H9 (cell line): Measurements from ENCODE around the gene MYB. TPM values are rescaled to one million over a fixed set of nuclear protein-coding genes. Genes with fewer than 3 reads are reported as not detected.

Source experiments
- DNase-seq: peaks from one replicate; pipeline ENCODE4 v3.0.0-alpha.2; 2017
- H2AFZ ChIP-seq: one replicate; pipeline ENCODE4 v1.6.1; 2013; ENCODE audit warnings: mild to moderate bottlenecking, low read length, control low read depth, moderate library complexity
- H2AK5ac ChIP-seq: 2 replicates; pipeline ENCODE4 v1.6.1; 2013; ENCODE audit warnings: low read length, control low read depth, mixed read lengths; ENCODE audit not compliant: insufficient read length
- H2BK120ac ChIP-seq: one replicate; pipeline ENCODE4 v1.6.1; 2013; ENCODE audit warnings: low read depth, mild to moderate bottlenecking, low read length, control low read depth, inconsistent platforms; ENCODE audit not compliant: poor library complexity, severe bottlenecking
- H2BK12ac ChIP-seq: 2 replicates; pipeline ENCODE4 v1.6.1; 2013; ENCODE audit warnings: low read length, control low read depth, mixed read lengths, low read depth; ENCODE audit not compliant: insufficient read length
- H2BK15ac ChIP-seq: 2 replicates; pipeline ENCODE4 v1.6.1; 2013; ENCODE audit warnings: low read depth, low read length, control low read depth
- H2BK20ac ChIP-seq: one replicate; pipeline ENCODE4 v1.6.1; 2013; ENCODE audit warnings: low read depth, mild to moderate bottlenecking, low read length, control low read depth, inconsistent platforms; ENCODE audit not compliant: poor library complexity, severe bottlenecking
- H2BK5ac ChIP-seq: 2 replicates; pipeline ENCODE4 v1.6.1; 2013; ENCODE audit warnings: low read length, control low read depth, mixed read lengths; ENCODE audit not compliant: insufficient read length
- H3K14ac ChIP-seq: 2 replicates; pipeline ENCODE4 v1.6.1; 2013; ENCODE audit warnings: low read length, control low read depth; ENCODE audit not compliant: insufficient read depth
- H3K18ac ChIP-seq: 2 replicates; pipeline ENCODE4 v1.6.1; 2013; ENCODE audit warnings: low read depth, mild to moderate bottlenecking, mixed read lengths, low read length, control low read depth; ENCODE audit not compliant: insufficient read length
- H3K23ac ChIP-seq: 2 replicates; pipeline ENCODE4 v1.6.1; 2013; ENCODE audit warnings: low read length, control low read depth, mixed read lengths, low read depth; ENCODE audit not compliant: insufficient read length
- H3K23me2 ChIP-seq: 2 replicates; pipeline ENCODE4 v1.6.1; 2013; ENCODE audit warnings: low read depth, mild to moderate bottlenecking, mixed read lengths, low read length, control low read depth; ENCODE audit not compliant: insufficient read length, poor library complexity, severe bottlenecking
- H3K27ac ChIP-seq: 2 replicates; pipeline ENCODE4 v1.5.1; 2013; ENCODE audit warnings: low read length, control low read depth, mixed read lengths, low read depth; ENCODE audit not compliant: insufficient read length
- H3K27me3 ChIP-seq: 2 replicates; pipeline ENCODE4 v1.6.1; 2013; ENCODE audit warnings: low read length, control low read depth, inconsistent platforms; ENCODE audit not compliant: insufficient read depth
- H3K4ac ChIP-seq: 2 replicates; pipeline ENCODE4 v1.6.1; 2013; ENCODE audit warnings: low read depth, mild to moderate bottlenecking, control low read depth, inconsistent platforms, low read length, moderate library complexity
- H3K4me1 ChIP-seq: 2 replicates; pipeline ENCODE4 v1.6.1; 2013; ENCODE audit warnings: low read length, control low read depth, inconsistent platforms; ENCODE audit not compliant: insufficient read depth
- H3K4me2 ChIP-seq: 2 replicates; pipeline ENCODE4 v1.6.1; 2013; ENCODE audit warnings: low read length, control low read depth, mixed read lengths; ENCODE audit not compliant: insufficient read length, insufficient read depth
- H3K56ac ChIP-seq: 2 replicates; pipeline ENCODE4 v1.6.1; 2013; ENCODE audit warnings: low read depth, mild to moderate bottlenecking, mixed read lengths, low read length, control low read depth; ENCODE audit not compliant: insufficient read length
- H3K79me1 ChIP-seq: 2 replicates; pipeline ENCODE4 v1.6.1; 2013; ENCODE audit warnings: low read depth, mild to moderate bottlenecking, moderate library complexity, low read length, control low read depth, inconsistent platforms; ENCODE audit not compliant: insufficient read depth, poor library complexity, severe bottlenecking
- H3K79me2 ChIP-seq: 2 replicates; pipeline ENCODE4 v1.6.1; 2013; ENCODE audit warnings: low read length, control low read depth, inconsistent platforms; ENCODE audit not compliant: insufficient read depth
- H3K9ac ChIP-seq: 2 replicates; pipeline ENCODE4 v1.6.1; 2013; ENCODE audit warnings: low read length, control low read depth, mixed read lengths; ENCODE audit not compliant: insufficient read length; ENCODE audit errors: extremely low read depth
- H3K9me3 ChIP-seq: one replicate; pipeline ENCODE4 v1.6.1; 2013; ENCODE audit warnings: low read depth, low read length, inconsistent platforms; ENCODE audit not compliant: control insufficient read depth
- H3T11ph ChIP-seq: one replicate; pipeline ENCODE4 v1.6.1; 2013; ENCODE audit warnings: mild to moderate bottlenecking, low read length, control low read depth, inconsistent platforms
- H4K20me1 ChIP-seq: one replicate; pipeline ENCODE4 v1.6.1; 2013; ENCODE audit not compliant: control insufficient read depth, insufficient read length, insufficient read depth
- H4K5ac ChIP-seq: 2 replicates; pipeline ENCODE4 v1.6.1; 2013; ENCODE audit warnings: low read depth, mild to moderate bottlenecking, mixed read lengths, low read length, control low read depth; ENCODE audit not compliant: insufficient read length
- H4K8ac ChIP-seq: replicated peaks from 2 replicates; pipeline ENCODE4 v1.6.1; 2013; ENCODE audit warnings: low read length, control low read depth, mixed read lengths, low read depth; ENCODE audit not compliant: insufficient read length
- H4K91ac ChIP-seq: 2 replicates; pipeline ENCODE4 v1.6.1; 2013; ENCODE audit warnings: low read depth, mild to moderate bottlenecking, moderate library complexity, mixed read lengths, low read length, control low read depth; ENCODE audit not compliant: insufficient read length
- H3K27ac Mint-ChIP-seq, 3 experiments: 2 replicates in 2 of 3; 3 replicates in 1 of 3; pipeline ENCODE4 v1.8.0; 2020 to 2021; ENCODE audit warnings: mixed read lengths in 3 of 3, mild to moderate bottlenecking in 1 of 3, moderate library complexity in 1 of 3
- H3K27me3 Mint-ChIP-seq: 2 replicates; pipeline ENCODE4 v1.8.0; 2021; ENCODE audit warnings: low read depth, mild to moderate bottlenecking, moderate library complexity, mixed read lengths
- H3K36me3 Mint-ChIP-seq, 3 experiments: 2 replicates in 2 of 3; 3 replicates in 1 of 3; pipeline ENCODE4 v1.8.0; 2020 to 2021; ENCODE audit warnings: low read depth in 3 of 3, mixed read lengths in 3 of 3; ENCODE audit not compliant: insufficient read depth in 1 of 3
- H3K4me1 Mint-ChIP-seq, 2 experiments: 2 replicates each; pipeline ENCODE4 v1.8.0; 2020; ENCODE audit warnings: mixed read lengths in 2 of 2
- H3K4me3 Mint-ChIP-seq, 2 experiments: 2 replicates in 1 of 2; 3 replicates in 1 of 2; pipeline ENCODE4 v1.8.0; 2020 to 2021; ENCODE audit warnings: mild to moderate bottlenecking in 2 of 2, mixed read lengths in 2 of 2, moderate library complexity in 1 of 2
- H3K9me3 Mint-ChIP-seq, 2 experiments: 2 replicates in 1 of 2; 3 replicates in 1 of 2; pipeline ENCODE4 v1.8.0; 2020; ENCODE audit warnings: mild to moderate bottlenecking in 2 of 2, mixed read lengths in 2 of 2, moderate library complexity in 1 of 2
- WGBS: extraction: QIAGEN DNeasy Blood & Tissue Kit; methylation state at CpG from one replicate; pipeline ENCODE4 v1.1.7; 2013; ENCODE audit warnings: missing lambda C conversion rate, low lambda C conversion rate, mixed read lengths; ENCODE audit not compliant: insufficient read length; ENCODE audit errors: extremely low coverage; 5-methylcytosine and 5-hydroxymethylcytosine counted together
- total RNA-seq: library from RNA; stranded (reverse); gene quantifications from 2 replicates; pipeline ENCODE4 v1.2.1, GENCODE V29; 2021
- TF ChIP-seq, protein P1 (sequence below): fragments of 200-600 bp; sonication (generic); conservative IDR thresholded peaks from 3 replicates; pipeline ENCODE4 v1.8.0; 2021; ENCODE audit warnings: antibody characterized with exemption, mild to moderate bottlenecking

Gene MYB
- total RNA-seq, 1 experiment from 2014 or later: 5.8 TPM

GRCh38 chr6:135170238-135170637 lies 10.9 kb upstream of the MYB start:
- H3K4ac ChIP-seq: no peak overlapping the region
- Mint-ChIP-seq H3K9me3 (no peaks in the 10 kb centered on the region), H3K4me1 (no peaks in the 10 kb centered on the region), H3K36me3 (no peaks in the 10 kb centered on the region), H3K27ac (no peak overlapping the region), H3K4me3 (no peak overlapping the region), H3K27me3 (no peaks in the 10 kb centered on the region)
- no peak overlapping the region for H3K9ac ChIP-seq
- H3K27me3 ChIP-seq: no peaks in the 10 kb centered on the region
- H3K56ac ChIP-seq: no peak overlapping the region
- H4K91ac ChIP-seq: no peak overlapping the region
- TF ChIP-seq, protein P1, sequence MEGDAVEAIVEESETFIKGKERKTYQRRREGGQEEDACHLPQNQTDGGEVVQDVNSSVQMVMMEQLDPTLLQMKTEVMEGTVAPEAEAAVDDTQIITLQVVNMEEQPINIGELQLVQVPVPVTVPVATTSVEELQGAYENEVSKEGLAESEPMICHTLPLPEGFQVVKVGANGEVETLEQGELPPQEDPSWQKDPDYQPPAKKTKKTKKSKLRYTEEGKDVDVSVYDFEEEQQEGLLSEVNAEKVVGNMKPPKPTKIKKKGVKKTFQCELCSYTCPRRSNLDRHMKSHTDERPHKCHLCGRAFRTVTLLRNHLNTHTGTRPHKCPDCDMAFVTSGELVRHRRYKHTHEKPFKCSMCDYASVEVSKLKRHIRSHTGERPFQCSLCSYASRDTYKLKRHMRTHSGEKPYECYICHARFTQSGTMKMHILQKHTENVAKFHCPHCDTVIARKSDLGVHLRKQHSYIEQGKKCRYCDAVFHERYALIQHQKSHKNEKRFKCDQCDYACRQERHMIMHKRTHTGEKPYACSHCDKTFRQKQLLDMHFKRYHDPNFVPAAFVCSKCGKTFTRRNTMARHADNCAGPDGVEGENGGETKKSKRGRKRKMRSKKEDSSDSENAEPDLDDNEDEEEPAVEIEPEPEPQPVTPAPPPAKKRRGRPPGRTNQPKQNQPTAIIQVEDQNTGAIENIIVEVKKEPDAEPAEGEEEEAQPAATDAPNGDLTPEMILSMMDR: no peak
- H3K79me1 ChIP-seq: no peaks in the 10 kb centered on the region
- H3K23me2 ChIP-seq: no peaks in the 10 kb centered on the region
- no CpG with 5 or more reads among the region's 2 CpGs for WGBS
- H2AK5ac ChIP-seq: no peak overlapping the region
- H3K14ac ChIP-seq: no peak overlapping the region
- H3K4me1 ChIP-seq: no peaks in the 10 kb centered on the region
- no peaks in the 10 kb centered on the region for H3K9me3 ChIP-seq
- H3K18ac ChIP-seq: no peak overlapping the region
- H3T11ph ChIP-seq: no peak overlapping the region
- no peak overlapping the region for H2BK12ac ChIP-seq
- no peak overlapping the region for H3K4me2 ChIP-seq
- H3K27ac ChIP-seq: no peak overlapping the region
- H4K5ac ChIP-seq: no peak overlapping the region
- H2BK120ac ChIP-seq: no peak overlapping the region
- no peaks in the 10 kb centered on the region for H4K20me1 ChIP-seq
- no peak overlapping the region for H2BK20ac ChIP-seq
- no peak overlapping the region for H3K23ac ChIP-seq
- no peak overlapping the region for H2BK5ac ChIP-seq
- H4K8ac ChIP-seq: no peak overlapping the region
- H2BK15ac ChIP-seq: no peak overlapping the region
- DNase-seq: no peak
- no peaks in the 10 kb centered on the region for H3K79me2 ChIP-seq
- no peak overlapping the region for H2AFZ ChIP-seq
